HCT116 (cell line): ENCODE measurements around the gene TMEM74B. TPM values are rescaled to one million over a fixed set of nuclear protein-coding genes. Genes with fewer than 3 reads are reported as not detected.
A peak's percentile ranks its signal among the peaks of the same experiment; 100 is the strongest.

Source experiments
- ATAC-seq: fragments of 200-7000 bp; cut with Tn5 transposase; 2 replicates; pipeline ENCODE4 v1.9.1; 2020; ENCODE audit warnings: mild to moderate bottlenecking, moderate library complexity
- BruUV-seq: library from RNA; stranded (reverse); fragments of 400-500 nt; replicated peaks from 2 replicates; lab custom pipeline; 2021; lab: Mats Ljungman, UMichigan
- CTCF ChIA-PET: fragments of 300-600 bp; sonication (Branson Sonifier 250); formaldehyde crosslinking; loops from one replicate; lab custom pipeline; 2021; ENCODE audit warnings: antibody characterized with exemption; lab: Charles Lee
- POLR2A ChIA-PET: fragments of 300-600, 350-600 bp; sonication (Branson Sonifier 250); formaldehyde crosslinking; loops from one replicate; lab custom pipeline; 2021; ENCODE audit warnings: antibody characterized with exemption; lab: Charles Lee
- RAD21 ChIA-PET, 2 experiments: fragments of 300-600 bp; sonication (Branson Sonifier 250); formaldehyde crosslinking; loops; one replicate each; lab custom pipeline; 2023; ENCODE audit warnings: low total read pairs in 2 of 2; ENCODE audit not compliant: uncharacterized antibody in 2 of 2, unreplicated experiment in 2 of 2, low non-redundant PET in 1 of 2; lab: Charles Lee
- DNase-seq: peaks from one replicate; pipeline ENCODE4 v3.0.0-alpha.2; 2010; ENCODE audit warnings: low read depth, low spot score
- H2AFZ ChIP-seq: fragments of 200-600 bp; shearing (Covaris generic), sonication (generic); 2 replicates; pipeline ENCODE4 v1.6.1; 2017; ENCODE audit warnings: low read depth, mixed run types, mixed read lengths, antibody characterized with exemption, low read length; ENCODE audit not compliant: poor library complexity, severe bottlenecking
- H3K27ac ChIP-seq: 2 replicates; pipeline ENCODE4 v1.5.1; 2012; ENCODE audit warnings: low read depth, low read length
- H3K27me3 ChIP-seq: fragments of 200-600 bp; sonication (generic); 2 replicates; pipeline ENCODE4 v1.6.1; 2016; ENCODE audit warnings: mixed run types, low read length, mixed read lengths; ENCODE audit not compliant: insufficient read depth
- H3K36me3 ChIP-seq, 2 experiments: fragments of 200-500 bp in 1 of 2; fragments of 200-600 bp in 1 of 2; sonication (Bioruptor generic) in 1 of 2; sonication (generic) in 1 of 2; 2 replicates each; pipeline versions ENCODE4 v1.5.1 to v1.6.1; 2014 to 2016; ENCODE audit warnings: low read length in 2 of 2, inconsistent platforms in 1 of 2, mixed read lengths in 1 of 2, mixed run types in 1 of 2; ENCODE audit not compliant: insufficient read depth in 2 of 2, control insufficient read depth in 1 of 2
- H3K4me1 ChIP-seq, 2 experiments: fragments of 200-600 bp in 1 of 2; sonication (generic) in 1 of 2; 2 replicates each; pipeline versions ENCODE4 v1.5.1 to v1.6.1; 2012 to 2017; ENCODE audit warnings: low read length in 2 of 2, inconsistent platforms in 1 of 2, mild to moderate bottlenecking in 1 of 2, mixed read lengths in 1 of 2, mixed run types in 1 of 2, moderate library complexity in 1 of 2; ENCODE audit not compliant: insufficient read depth in 2 of 2, control insufficient read depth in 1 of 2
- H3K4me2 ChIP-seq: fragments of 200-600 bp; sonication (generic); 2 replicates; pipeline ENCODE4 v1.6.1; 2017; ENCODE audit warnings: mixed run types, low read length, mixed read lengths
- H3K4me3 ChIP-seq, 2 experiments: fragments of 200-600 bp in 1 of 2; sonication (generic) in 1 of 2; replicated peaks in 1 of 2; 2 replicates each; pipeline ENCODE4 v1.5.1; 2011 to 2016; ENCODE audit warnings: low read length in 2 of 2, control low read depth in 1 of 2, low read depth in 1 of 2, mild to moderate bottlenecking in 1 of 2, mixed read lengths in 1 of 2, mixed run types in 1 of 2
- H3K79me2 ChIP-seq: fragments of 200-600 bp; sonication (generic); 2 replicates; pipeline ENCODE4 v1.6.1; 2017; ENCODE audit warnings: mild to moderate bottlenecking, mixed run types, low read length, moderate library complexity, mixed read lengths; ENCODE audit not compliant: insufficient read depth
- H3K9ac ChIP-seq: fragments of 200-600 bp; sonication (generic); 2 replicates; pipeline ENCODE4 v1.6.1; 2016; ENCODE audit warnings: low read length, mixed read lengths
- H3K9me2 ChIP-seq: fragments of 200-600 bp; sonication (generic), shearing (Covaris generic); 2 replicates; pipeline ENCODE4 v1.6.1; 2017; ENCODE audit warnings: mixed run types, mild to moderate bottlenecking, moderate library complexity; ENCODE audit not compliant: insufficient read depth
- H3K9me3 ChIP-seq, 2 experiments: fragments of 200-500 bp in 1 of 2; fragments of 200-600 bp in 1 of 2; sonication (Bioruptor generic) in 1 of 2; sonication (generic) in 1 of 2; 2 replicates each; pipeline ENCODE4 v1.6.1; 2014 to 2017; ENCODE audit warnings: low read length in 2 of 2, mixed read lengths in 2 of 2, inconsistent platforms in 1 of 2, low read depth in 1 of 2, mild to moderate bottlenecking in 1 of 2, mixed run types in 1 of 2, moderate library complexity in 1 of 2; ENCODE audit not compliant: control insufficient read depth in 1 of 2, insufficient read depth in 1 of 2
- H4K20me1 ChIP-seq: fragments of 200-600 bp; sonication (generic), shearing (Covaris generic); 2 replicates; pipeline ENCODE4 v1.6.1; 2017; ENCODE audit warnings: mixed run types, mild to moderate bottlenecking, moderate library complexity; ENCODE audit not compliant: insufficient read depth
- CBX3 ChIP-seq: IDR thresholded peaks from 2 replicates; pipeline ENCODE4 v1.6.1; 2012; ENCODE audit warnings: low read depth
- CEBPB ChIP-seq: IDR thresholded peaks from 2 replicates; pipeline ENCODE4 v1.6.1; 2012; ENCODE audit warnings: low read depth
- EGR1 ChIP-seq: IDR thresholded peaks from 2 replicates; pipeline ENCODE4 v1.6.1; 2012; ENCODE audit warnings: low read depth
- ELF1 ChIP-seq: IDR thresholded peaks from 2 replicates; pipeline ENCODE4 v1.6.1; 2012; ENCODE audit warnings: low read depth, borderline replicate concordance
- EZH2 ChIP-seq: fragments of 200-600 bp; sonication (generic); IDR thresholded peaks from 2 replicates; pipeline ENCODE4 v1.6.1; 2017; ENCODE audit warnings: antibody characterized with exemption, mixed run types
- EZH2phosphoT487 ChIP-seq: fragments of 200-600 bp; IDR thresholded peaks from 2 replicates; pipeline ENCODE4 v1.6.1; 2018; ENCODE audit warnings: antibody characterized with exemption, borderline replicate concordance
- FOSL1 ChIP-seq: IDR thresholded peaks from 2 replicates; pipeline ENCODE4 v1.6.1; 2012; ENCODE audit warnings: low read depth
- POLR2A ChIP-seq: IDR thresholded peaks from 2 replicates; pipeline ENCODE4 v1.7.0; 2011; ENCODE audit warnings: borderline replicate concordance; ENCODE audit not compliant: insufficient read depth, insufficient read length; ENCODE audit errors: extremely low read depth
- POLR2AphosphoS5 ChIP-seq: IDR thresholded peaks from 2 replicates; pipeline ENCODE4 v1.6.1; 2011; ENCODE audit warnings: mild to moderate bottlenecking, low read depth, low read length, moderate library complexity
- RAD21 ChIP-seq: IDR thresholded peaks from 2 replicates; pipeline ENCODE4 v1.6.1; 2012; ENCODE audit warnings: low read depth, mild to moderate bottlenecking
- SP1 ChIP-seq: IDR thresholded peaks from 2 replicates; pipeline ENCODE4 v1.6.1; 2012; ENCODE audit warnings: low read depth
- TCF7L2 ChIP-seq: IDR thresholded peaks from 2 replicates; pipeline ENCODE4 v1.7.0; 2011; ENCODE audit warnings: borderline replicate concordance, inconsistent platforms; ENCODE audit not compliant: insufficient read depth, insufficient read length; ENCODE audit errors: extremely low read depth
- YY1 ChIP-seq: IDR thresholded peaks from 2 replicates; pipeline ENCODE4 v1.6.1; 2011; ENCODE audit warnings: low read length, low read depth, moderate library complexity, mild to moderate bottlenecking; ENCODE audit not compliant: insufficient replicate concordance; ENCODE audit errors: extremely low read depth
- intact Hi-C: fragments of 100-400 bp; cut with micrococcal nuclease; formaldehyde crosslinking; loops from 2 replicates; pipeline ENCODE4 v1.10.0; 2022
- total RNA-seq: library from RNA; stranded (reverse); gene quantifications from one replicate; pipeline ENCODE4 v1.2.1, GENCODE V29; 2021; ENCODE audit not compliant: unreplicated experiment
- TF ChIP-seq, protein P1 (sequence below): IDR thresholded peaks from 2 replicates; pipeline ENCODE4 v1.6.1; 2011; ENCODE audit warnings: mild to moderate bottlenecking, low read length, moderate library complexity; ENCODE audit not compliant: insufficient replicate concordance; ENCODE audit errors: extremely low read depth
- TF ChIP-seq, protein P2 (sequence below): IDR thresholded peaks from 2 replicates; pipeline ENCODE4 v1.6.1; 2012; ENCODE audit warnings: low read depth
- TF ChIP-seq, protein P3 (sequence below): IDR thresholded peaks from 2 replicates; pipeline ENCODE4 v1.6.1; 2012
- TF ChIP-seq, protein P4 (sequence below): IDR thresholded peaks from 2 replicates; pipeline ENCODE4 v1.6.1; 2012
- TF ChIP-seq, protein P5 (sequence below), 3 experiments: fragments of 200-600 bp in 1 of 3; sonication (generic) in 1 of 3; IDR thresholded peaks in 2 of 3; conservative IDR thresholded peaks in 1 of 3; 2 replicates each; pipeline ENCODE4 v1.5.1; 2012 to 2017; ENCODE audit warnings: low read depth in 2 of 3, low read length in 2 of 3, antibody characterized with exemption in 1 of 3, borderline replicate concordance in 1 of 3, control low read depth in 1 of 3, mild to moderate bottlenecking in 1 of 3, mixed read lengths in 1 of 3, mixed run types in 1 of 3, moderate library complexity in 1 of 3; ENCODE audit not compliant: insufficient read depth in 1 of 3

The TMEM74B gene
- total RNA-seq, 1 experiment from 2014 or later: 25.7 TPM

DNA sequence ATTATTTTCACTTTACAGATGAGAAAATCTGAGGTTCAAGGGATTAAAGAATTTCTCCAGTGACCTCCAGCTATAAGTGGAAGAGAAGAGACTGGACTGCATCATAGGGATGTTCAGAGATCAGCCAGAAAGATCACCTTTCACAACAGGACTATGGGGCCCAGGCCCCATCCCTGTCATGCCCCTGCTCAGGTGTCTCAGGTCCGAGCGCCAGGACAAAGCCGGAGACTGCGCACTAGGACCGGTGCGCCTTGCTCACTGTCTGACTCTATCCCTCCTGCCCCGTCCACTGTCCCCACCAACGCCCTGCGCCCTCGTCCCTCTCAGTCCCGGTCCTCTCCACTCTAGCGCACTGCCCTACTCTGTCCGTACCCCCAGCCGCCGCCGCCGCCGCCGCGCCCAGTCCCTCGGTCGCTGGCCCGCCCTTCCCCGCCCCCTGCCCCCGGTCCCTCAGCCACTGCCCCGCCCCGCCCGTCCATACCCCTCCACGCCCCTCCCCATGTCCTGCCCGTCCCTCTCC, 40.5 kb upstream of the TMEM74B start:
- peaks cover 6 to 18% of the 10 kb centered on the region in 2 experiments for H3K4me1 ChIP-seq
- no peaks in the 10 kb centered on the region for H4K20me1 ChIP-seq
- H3K27ac ChIP-seq: no peak overlapping the region
- BruUV-seq: no TSS peak
- no peaks in the 10 kb centered on the region for H3K36me3 ChIP-seq
- DNase-seq: no peak
- no peak overlapping the region for H3K9ac ChIP-seq
- no peak overlapping the region for H2AFZ ChIP-seq
- peak; percentile 84 for ATAC-seq
- no peaks in the 10 kb centered on the region for H3K9me3 ChIP-seq
- peak overlapping the region; percentile 84 for H3K4me2 ChIP-seq
- CTCF ChIA-PET: no interaction called here
- peak overlapping the region; percentile 46 to 51 for H3K4me3 ChIP-seq
- POLR2A ChIA-PET: no interaction called here
- RAD21 ChIA-PET: no interaction called here
- intact Hi-C loops: no loop called here
- TF ChIP-seq TCF7L2 (no peak), FOSL1 (no peak), CBX3 (no peak), POLR2A (no peak), EZH2 (no peak), POLR2AphosphoS5 (no peak), CEBPB (no peak), SP1 (no peak), EZH2phosphoT487 (no peak), ELF1 (no peak), YY1 (no peak), EGR1 (no peak), RAD21 (no peak)
- TF ChIP-seq, protein P1, sequence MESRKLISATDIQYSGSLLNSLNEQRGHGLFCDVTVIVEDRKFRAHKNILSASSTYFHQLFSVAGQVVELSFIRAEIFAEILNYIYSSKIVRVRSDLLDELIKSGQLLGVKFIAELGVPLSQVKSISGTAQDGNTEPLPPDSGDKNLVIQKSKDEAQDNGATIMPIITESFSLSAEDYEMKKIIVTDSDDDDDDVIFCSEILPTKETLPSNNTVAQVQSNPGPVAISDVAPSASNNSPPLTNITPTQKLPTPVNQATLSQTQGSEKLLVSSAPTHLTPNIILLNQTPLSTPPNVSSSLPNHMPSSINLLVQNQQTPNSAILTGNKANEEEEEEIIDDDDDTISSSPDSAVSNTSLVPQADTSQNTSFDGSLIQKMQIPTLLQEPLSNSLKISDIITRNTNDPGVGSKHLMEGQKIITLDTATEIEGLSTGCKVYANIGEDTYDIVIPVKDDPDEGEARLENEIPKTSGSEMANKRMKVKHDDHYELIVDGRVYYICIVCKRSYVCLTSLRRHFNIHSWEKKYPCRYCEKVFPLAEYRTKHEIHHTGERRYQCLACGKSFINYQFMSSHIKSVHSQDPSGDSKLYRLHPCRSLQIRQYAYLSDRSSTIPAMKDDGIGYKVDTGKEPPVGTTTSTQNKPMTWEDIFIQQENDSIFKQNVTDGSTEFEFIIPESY: no peak
- TF ChIP-seq, protein P2, sequence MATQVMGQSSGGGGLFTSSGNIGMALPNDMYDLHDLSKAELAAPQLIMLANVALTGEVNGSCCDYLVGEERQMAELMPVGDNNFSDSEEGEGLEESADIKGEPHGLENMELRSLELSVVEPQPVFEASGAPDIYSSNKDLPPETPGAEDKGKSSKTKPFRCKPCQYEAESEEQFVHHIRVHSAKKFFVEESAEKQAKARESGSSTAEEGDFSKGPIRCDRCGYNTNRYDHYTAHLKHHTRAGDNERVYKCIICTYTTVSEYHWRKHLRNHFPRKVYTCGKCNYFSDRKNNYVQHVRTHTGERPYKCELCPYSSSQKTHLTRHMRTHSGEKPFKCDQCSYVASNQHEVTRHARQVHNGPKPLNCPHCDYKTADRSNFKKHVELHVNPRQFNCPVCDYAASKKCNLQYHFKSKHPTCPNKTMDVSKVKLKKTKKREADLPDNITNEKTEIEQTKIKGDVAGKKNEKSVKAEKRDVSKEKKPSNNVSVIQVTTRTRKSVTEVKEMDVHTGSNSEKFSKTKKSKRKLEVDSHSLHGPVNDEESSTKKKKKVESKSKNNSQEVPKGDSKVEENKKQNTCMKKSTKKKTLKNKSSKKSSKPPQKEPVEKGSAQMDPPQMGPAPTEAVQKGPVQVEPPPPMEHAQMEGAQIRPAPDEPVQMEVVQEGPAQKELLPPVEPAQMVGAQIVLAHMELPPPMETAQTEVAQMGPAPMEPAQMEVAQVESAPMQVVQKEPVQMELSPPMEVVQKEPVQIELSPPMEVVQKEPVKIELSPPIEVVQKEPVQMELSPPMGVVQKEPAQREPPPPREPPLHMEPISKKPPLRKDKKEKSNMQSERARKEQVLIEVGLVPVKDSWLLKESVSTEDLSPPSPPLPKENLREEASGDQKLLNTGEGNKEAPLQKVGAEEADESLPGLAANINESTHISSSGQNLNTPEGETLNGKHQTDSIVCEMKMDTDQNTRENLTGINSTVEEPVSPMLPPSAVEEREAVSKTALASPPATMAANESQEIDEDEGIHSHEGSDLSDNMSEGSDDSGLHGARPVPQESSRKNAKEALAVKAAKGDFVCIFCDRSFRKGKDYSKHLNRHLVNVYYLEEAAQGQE: no peak
- TF ChIP-seq, protein P3, sequence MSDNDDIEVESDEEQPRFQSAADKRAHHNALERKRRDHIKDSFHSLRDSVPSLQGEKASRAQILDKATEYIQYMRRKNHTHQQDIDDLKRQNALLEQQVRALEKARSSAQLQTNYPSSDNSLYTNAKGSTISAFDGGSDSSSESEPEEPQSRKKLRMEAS: no peak
- TF ChIP-seq, protein P4, sequence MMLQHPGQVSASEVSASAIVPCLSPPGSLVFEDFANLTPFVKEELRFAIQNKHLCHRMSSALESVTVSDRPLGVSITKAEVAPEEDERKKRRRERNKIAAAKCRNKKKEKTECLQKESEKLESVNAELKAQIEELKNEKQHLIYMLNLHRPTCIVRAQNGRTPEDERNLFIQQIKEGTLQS: no peak
- TF ChIP-seq, protein P5, sequence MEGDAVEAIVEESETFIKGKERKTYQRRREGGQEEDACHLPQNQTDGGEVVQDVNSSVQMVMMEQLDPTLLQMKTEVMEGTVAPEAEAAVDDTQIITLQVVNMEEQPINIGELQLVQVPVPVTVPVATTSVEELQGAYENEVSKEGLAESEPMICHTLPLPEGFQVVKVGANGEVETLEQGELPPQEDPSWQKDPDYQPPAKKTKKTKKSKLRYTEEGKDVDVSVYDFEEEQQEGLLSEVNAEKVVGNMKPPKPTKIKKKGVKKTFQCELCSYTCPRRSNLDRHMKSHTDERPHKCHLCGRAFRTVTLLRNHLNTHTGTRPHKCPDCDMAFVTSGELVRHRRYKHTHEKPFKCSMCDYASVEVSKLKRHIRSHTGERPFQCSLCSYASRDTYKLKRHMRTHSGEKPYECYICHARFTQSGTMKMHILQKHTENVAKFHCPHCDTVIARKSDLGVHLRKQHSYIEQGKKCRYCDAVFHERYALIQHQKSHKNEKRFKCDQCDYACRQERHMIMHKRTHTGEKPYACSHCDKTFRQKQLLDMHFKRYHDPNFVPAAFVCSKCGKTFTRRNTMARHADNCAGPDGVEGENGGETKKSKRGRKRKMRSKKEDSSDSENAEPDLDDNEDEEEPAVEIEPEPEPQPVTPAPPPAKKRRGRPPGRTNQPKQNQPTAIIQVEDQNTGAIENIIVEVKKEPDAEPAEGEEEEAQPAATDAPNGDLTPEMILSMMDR (IDR thresholded peaks at IDR 0.05 in 2 of 3, conservative IDR thresholded peaks at IDR 0.05 in 1 of 3; ENCODE audit: borderline replicate concordance in 1 of 3, insufficient read depth in 1 of 3, low read depth in 2 of 3, low read length in 2 of 3): no peak
- H3K27me3 ChIP-seq: no peaks in the 10 kb centered on the region
- H3K9me2 ChIP-seq: no peaks in the 10 kb centered on the region
- no peaks in the 10 kb centered on the region for H3K79me2 ChIP-seq
